K562 (cell line): ENCODE measurements around the gene CHCHD6. TPM values are rescaled to one million over a fixed set of nuclear protein-coding genes. Genes with fewer than 3 reads are reported as not detected.

Source experiments
- ATAC-seq: fragments of 200-7000 bp; cut with Tn5 transposase; 3 replicates; pipeline ENCODE4 v1.9.1; 2020; ENCODE audit warnings: moderate library complexity
- BruUV-seq: library from RNA; stranded (reverse); fragments of 400-500 nt; replicated peaks from 2 replicates; lab custom pipeline; 2021; lab: Mats Ljungman, UMichigan
- CTCF ChIA-PET: fragments of 300-600 bp; formaldehyde crosslinking; extraction: SDS; loops from one replicate; lab custom pipeline; 2021; ENCODE audit warnings: low intra/inter-chr PET ratio; lab: Yijun Ruan, JAX
- POLR2A ChIA-PET: fragments of 300-600, 350-650 bp; sonication (Branson Sonifier 250); formaldehyde crosslinking; extraction: SDS; loops from one replicate; lab custom pipeline; 2021; ENCODE audit warnings: antibody characterized with exemption, inconsistent platforms; lab: Yijun Ruan, JAX
- DNase-seq, 4 experiments: peaks; one replicate each; pipeline versions ENCODE4 v3.0.0 to v3.0.0-alpha.2; 2011 to 2018; ENCODE audit warnings: low spot score in 3 of 4, mixed read lengths in 3 of 4; ENCODE audit errors: extremely low read depth in 1 of 4
- FAIRE-seq: peaks from 2 replicates; lab custom pipeline; 2011; peaks lifted over from hg19 to GRCh38; lab: Jason Lieb, UNC
- H2AFZ ChIP-seq: 2 replicates; pipeline ENCODE4 v1.6.0; 2011; ENCODE audit warnings: low read depth, low read length, control low read depth, inconsistent platforms
- H3K27ac ChIP-seq: fragments of 200-600 bp; 3 replicates; pipeline ENCODE4 v1.8.0; 2011; ENCODE audit warnings: low read depth, mild to moderate bottlenecking, control low read depth, inconsistent platforms, low read length, moderate library complexity, mixed read lengths; ENCODE audit errors: extremely low read depth
- H3K27me3 ChIP-seq, 2 experiments: fragments of 300-600 bp in 1 of 2; 2 replicates in 1 of 2; 3 replicates in 1 of 2; pipeline versions ENCODE4 v1.6.0 to v1.8.0; 2011; ENCODE audit warnings: inconsistent platforms in 2 of 2, low read length in 2 of 2, mild to moderate bottlenecking in 1 of 2, mixed read lengths in 1 of 2, moderate library complexity in 1 of 2; ENCODE audit not compliant: control insufficient read depth in 2 of 2, insufficient read depth in 2 of 2
- H3K36me3 ChIP-seq: fragments of 300-600 bp; 3 replicates; pipeline ENCODE4 v1.8.0; 2011; ENCODE audit warnings: mild to moderate bottlenecking, low read length, inconsistent platforms; ENCODE audit not compliant: control insufficient read depth, insufficient read depth
- H3K4me1 ChIP-seq, 2 experiments: fragments of 200-600 bp in 1 of 2; replicated peaks in 1 of 2; 2 replicates in 1 of 2; 3 replicates in 1 of 2; pipeline versions ENCODE4 v1.5.1 to v1.8.0; 2011; ENCODE audit warnings: inconsistent platforms in 2 of 2, low read length in 2 of 2, mild to moderate bottlenecking in 1 of 2, mixed read lengths in 1 of 2, moderate library complexity in 1 of 2; ENCODE audit not compliant: control insufficient read depth in 2 of 2, insufficient read depth in 2 of 2
- H3K4me2 ChIP-seq: 2 replicates; pipeline ENCODE4 v1.6.1; 2011; ENCODE audit warnings: low read length, control low read depth, inconsistent platforms, mixed read lengths; ENCODE audit not compliant: insufficient read depth
- H3K4me3 ChIP-seq: fragments of 200-600 bp; sonication (generic), shearing (Covaris generic); 2 replicates; pipeline ENCODE4 v1.5.1; 2016; ENCODE audit warnings: control low read depth, inconsistent platforms
- H3K79me2 ChIP-seq: fragments of 200-600 bp; 3 replicates; pipeline ENCODE4 v1.8.0; 2011; ENCODE audit warnings: low read length, inconsistent platforms; ENCODE audit not compliant: control insufficient read depth, insufficient read depth
- H3K9ac ChIP-seq, 2 experiments: 2 replicates each; pipeline versions ENCODE4 v1.6.0 to v1.6.1; 2011; ENCODE audit warnings: low read depth in 2 of 2, low read length in 2 of 2, control low read depth in 1 of 2, inconsistent platforms in 1 of 2, mild to moderate bottlenecking in 1 of 2, mixed read lengths in 1 of 2; ENCODE audit not compliant: insufficient read depth in 1 of 2
- H3K9me1 ChIP-seq: one replicate; pipeline ENCODE4 v1.6.0; 2011; ENCODE audit warnings: inconsistent platforms, mild to moderate bottlenecking, low read length, moderate library complexity; ENCODE audit not compliant: control insufficient read depth, insufficient read depth
- H3K9me3 ChIP-seq: replicated peaks from 2 replicates; pipeline ENCODE4 v1.5.1; 2011; ENCODE audit warnings: low read depth, low read length, inconsistent platforms; ENCODE audit not compliant: control insufficient read depth, insufficient read depth
- H4K20me1 ChIP-seq: replicated peaks from 2 replicates; pipeline ENCODE4 v1.6.1; 2011; ENCODE audit warnings: low read length, inconsistent platforms, mixed read lengths; ENCODE audit not compliant: control insufficient read depth, insufficient read depth
- HNRNPUL1 ChIP-seq: fragments of 200-400 bp; formaldehyde crosslinking; IDR thresholded peaks from 2 replicates; pipeline ENCODE4 v1.6.1; 2017; ENCODE audit warnings: low read length
- LARP7 ChIP-seq: fragments of 450-650 bp; IDR thresholded peaks from 2 replicates; pipeline ENCODE4 v1.6.1; 2016
- NFE2L1 ChIP-seq: fragments of 450-650 bp; IDR thresholded peaks from 2 replicates; pipeline ENCODE4 v1.6.1; 2016; ENCODE audit warnings: missing genetic modification characterization, low read depth, mild to moderate bottlenecking, missing compliant biosample characterization, moderate library complexity, borderline replicate concordance
- SMARCC2 ChIP-seq: fragments of 450-650 bp; IDR thresholded peaks from 2 replicates; pipeline ENCODE4 v1.6.1; 2017; ENCODE audit warnings: antibody characterized with exemption, moderate library complexity, mild to moderate bottlenecking, low read depth
- YY1 ChIP-seq, 3 experiments: IDR thresholded peaks; 2 replicates each; pipeline ENCODE4 v1.6.1; 2011; ENCODE audit warnings: low read length in 2 of 3, mild to moderate bottlenecking in 2 of 3, moderate library complexity in 2 of 3, borderline replicate concordance in 1 of 3, control low read depth in 1 of 3, low read depth in 1 of 3; ENCODE audit not compliant: insufficient read depth in 3 of 3, insufficient replicate concordance in 2 of 3, control insufficient read depth in 1 of 3, insufficient read length in 1 of 3; ENCODE audit errors: extremely low read depth in 1 of 3
- ZNF143 ChIP-seq: sonication (generic); formaldehyde crosslinking; IDR thresholded peaks from 2 replicates; pipeline ENCODE4 v1.9.0; 2022; ENCODE audit warnings: mild to moderate bottlenecking, missing genetic modification reagents
- ZNF175 ChIP-seq: fragments of 200-800 bp; sonication (Bioruptor generic); IDR thresholded peaks from 2 replicates; pipeline ENCODE4 v1.6.1; 2016; ENCODE audit warnings: low read depth, mild to moderate bottlenecking, missing genetic modification characterization, missing compliant biosample characterization
- WGBS: fragments of 100-300 bp; shearing (Covaris generic); methylation state at CpG from one replicate; pipeline ENCODE4 v1.1.6; 2016; ENCODE audit warnings: low coverage, mixed read lengths; ENCODE audit not compliant: insufficient coverage; ENCODE audit errors: missing lambda C conversion rate; 5-methylcytosine and 5-hydroxymethylcytosine counted together
- in situ Hi-C: fragments of 300-500 bp; cut with MboI; formaldehyde crosslinking; loops from 4 replicates; pipeline ENCODE4 v1.15.0; 2018; ENCODE audit warnings: inconsistent platforms, mixed read lengths
- intact Hi-C: fragments of 100-400 bp; cut with micrococcal nuclease; formaldehyde crosslinking; loops from 2 replicates; pipeline ENCODE4 v1.14.2; 2022
- polyA plus RNA-seq, 8 experiments: library from polyadenylated mRNA; depleted of rRNA in 4 of 8; stranded (reverse) in 5 of 8; unstranded in 3 of 8; fragments of >200 nt; fragmentation: Nextera tagmentation in 2 of 8; fragmentation: Illumina TruSeq in 1 of 8; extraction: Ambion mirVana in 2 of 8; extraction: Trizol in 1 of 8; gene quantifications; 2 replicates each; pipeline versions ENCODE4 v1.2.1 to v1.2.3, GENCODE V29; 2011 to 2014; ENCODE audit warnings: inconsistent platforms in 1 of 8, missing spikeins in 1 of 8
- total RNA-seq, 7 experiments: library from RNA; depleted of rRNA in 6 of 7; stranded (reverse); fragments of >200 nt in 6 of 7; fragmentation: Illumina TruSeq in 2 of 7; extraction: Trizol in 2 of 7; gene quantifications; 2 replicates each; pipeline versions ENCODE4 v1.2.1 to v1.2.3, GENCODE V29; 2011 to 2021; ENCODE audit warnings: low replicate concordance in 1 of 7
- TF ChIP-seq, protein P1 (sequence below): fragments of 450-650 bp; IDR thresholded peaks from 2 replicates; pipeline ENCODE4 v1.7.1; 2018; ENCODE audit warnings: mild to moderate bottlenecking, low read depth; ENCODE audit not compliant: partially characterized antibody
- TF ChIP-seq, protein P2 (sequence below): sonication (generic); formaldehyde crosslinking; IDR thresholded peaks from 2 replicates; pipeline ENCODE4 v1.8.0; 2023; ENCODE audit warnings: mild to moderate bottlenecking, missing genetic modification reagents

Gene CHCHD6
- total and polyA plus RNA-seq, 9 of the 15 experiments (the other 6 are each of a cell fraction or from before 2014, with no cell fraction given), result 4.6 to 18.6 (median 10.9) TPM

GRCh38 chr3:126672741-126673140 is 31.3 kb upstream of the CHCHD6 start (continued):
- TF ChIP-seq, protein P1, sequence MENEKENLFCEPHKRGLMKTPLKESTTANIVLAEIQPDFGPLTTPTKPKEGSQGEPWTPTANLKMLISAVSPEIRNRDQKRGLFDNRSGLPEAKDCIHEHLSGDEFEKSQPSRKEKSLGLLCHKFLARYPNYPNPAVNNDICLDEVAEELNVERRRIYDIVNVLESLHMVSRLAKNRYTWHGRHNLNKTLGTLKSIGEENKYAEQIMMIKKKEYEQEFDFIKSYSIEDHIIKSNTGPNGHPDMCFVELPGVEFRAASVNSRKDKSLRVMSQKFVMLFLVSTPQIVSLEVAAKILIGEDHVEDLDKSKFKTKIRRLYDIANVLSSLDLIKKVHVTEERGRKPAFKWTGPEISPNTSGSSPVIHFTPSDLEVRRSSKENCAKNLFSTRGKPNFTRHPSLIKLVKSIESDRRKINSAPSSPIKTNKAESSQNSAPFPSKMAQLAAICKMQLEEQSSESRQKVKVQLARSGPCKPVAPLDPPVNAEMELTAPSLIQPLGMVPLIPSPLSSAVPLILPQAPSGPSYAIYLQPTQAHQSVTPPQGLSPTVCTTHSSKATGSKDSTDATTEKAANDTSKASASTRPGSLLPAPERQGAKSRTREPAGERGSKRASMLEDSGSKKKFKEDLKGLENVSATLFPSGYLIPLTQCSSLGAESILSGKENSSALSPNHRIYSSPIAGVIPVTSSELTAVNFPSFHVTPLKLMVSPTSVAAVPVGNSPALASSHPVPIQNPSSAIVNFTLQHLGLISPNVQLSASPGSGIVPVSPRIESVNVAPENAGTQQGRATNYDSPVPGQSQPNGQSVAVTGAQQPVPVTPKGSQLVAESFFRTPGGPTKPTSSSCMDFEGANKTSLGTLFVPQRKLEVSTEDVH, result no peak

DNA sequence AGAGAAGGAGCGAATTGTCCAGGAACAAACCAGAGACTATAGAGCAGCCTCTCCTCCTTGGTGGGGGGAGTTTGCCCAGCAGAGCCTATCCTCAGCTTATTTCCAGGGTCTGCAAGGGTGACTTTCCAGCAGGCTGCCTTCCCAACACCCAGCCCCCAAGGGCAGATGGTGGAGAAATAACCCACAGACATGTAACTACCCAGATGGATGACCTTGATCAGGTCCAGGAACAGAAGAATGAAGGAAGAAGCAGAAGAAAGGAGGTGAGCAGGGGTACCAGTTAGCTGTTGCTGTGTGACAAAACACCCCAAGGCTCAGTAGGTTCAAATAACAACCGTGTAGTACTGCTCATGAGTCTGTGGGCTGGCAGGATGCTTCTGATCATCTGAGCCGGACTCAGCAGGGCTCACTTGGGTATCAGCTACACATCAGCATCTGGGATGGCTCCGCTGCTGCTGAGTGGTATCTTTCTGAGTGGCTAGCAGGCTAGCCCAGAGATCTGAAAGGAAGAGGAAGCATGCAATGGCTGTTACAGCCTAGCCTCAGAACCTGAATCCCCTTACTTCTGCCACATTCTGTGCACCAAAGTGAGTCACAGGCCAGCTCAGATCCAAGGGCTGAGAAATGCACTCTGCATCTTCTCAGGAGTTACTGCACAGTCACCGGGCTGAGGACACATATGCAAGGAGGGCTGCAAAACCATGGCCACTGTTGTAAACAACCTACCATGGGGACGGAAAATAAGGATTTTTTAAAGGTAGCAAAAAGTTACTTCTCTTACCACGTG is 26.9 kb upstream of the CHCHD6 start:
- H3K9ac ChIP-seq, result no peak overlapping the region
- H3K36me3 ChIP-seq, result no peaks in the 10 kb centered on the region
- H3K9me1 ChIP-seq, result no peaks in the 10 kb centered on the region
- in situ Hi-C loops (loop anchor here (10.0 kb wide), 1 partner anchor 778 kb away; no protein-coding TSS in a partner anchor), intact Hi-C loops (loop anchor here (5.0 to 10.0 kb wide), 2 partner anchors 75 to 778 kb away; no protein-coding TSS in a partner anchor)
- peaks cover 0 to 10% of the 10 kb centered on the region in 2 experiments; a peak in 2 of 5 replicates for H3K4me1 ChIP-seq
- BruUV-seq, result no TSS peak
- no peak for ATAC-seq
- DNase-seq, result no peak
- H3K27me3 ChIP-seq, result peaks cover 0 to 27% of the 10 kb centered on the region in 2 experiments; a peak in 2 of 5 replicates
- no peak overlapping the region for H3K4me2 ChIP-seq
- FAIRE-seq, result no peak
- no peak overlapping the region for H3K4me3 ChIP-seq
- ChIA-PET POLR2A (no interaction called here), CTCF (no interaction called here)
- H3K9me3 ChIP-seq, result no peaks in the 10 kb centered on the region
- no peaks in the 10 kb centered on the region for H3K79me2 ChIP-seq
- WGBS, result 7% methylated on average over 7 of the region's 7 CpGs
- no peak overlapping the region for H3K27ac ChIP-seq
- H2AFZ ChIP-seq, result no peak overlapping the region
- H4K20me1 ChIP-seq, result no peaks in the 10 kb centered on the region
- TF ChIP-seq SMARCC2 (no peak), HNRNPUL1 (no peak), NFE2L1 (tag) (no peak), ZNF143 (CRISPR knock-in tag) (no peak), LARP7 (no peak), YY1 (IDR thresholded peaks at IDR 0.05; ENCODE audit: borderline replicate concordance in 1 of 3, control insufficient read depth in 1 of 3, extremely low read depth in 1 of 3, insufficient read depth in 3 of 3, insufficient read length in 1 of 3, insufficient replicate concordance in 2 of 3, low read depth in 1 of 3, low read length in 2 of 3) (no peak), ZNF175 (CRISPR knock-in tag) (no peak)
- TF ChIP-seq, protein P2, sequence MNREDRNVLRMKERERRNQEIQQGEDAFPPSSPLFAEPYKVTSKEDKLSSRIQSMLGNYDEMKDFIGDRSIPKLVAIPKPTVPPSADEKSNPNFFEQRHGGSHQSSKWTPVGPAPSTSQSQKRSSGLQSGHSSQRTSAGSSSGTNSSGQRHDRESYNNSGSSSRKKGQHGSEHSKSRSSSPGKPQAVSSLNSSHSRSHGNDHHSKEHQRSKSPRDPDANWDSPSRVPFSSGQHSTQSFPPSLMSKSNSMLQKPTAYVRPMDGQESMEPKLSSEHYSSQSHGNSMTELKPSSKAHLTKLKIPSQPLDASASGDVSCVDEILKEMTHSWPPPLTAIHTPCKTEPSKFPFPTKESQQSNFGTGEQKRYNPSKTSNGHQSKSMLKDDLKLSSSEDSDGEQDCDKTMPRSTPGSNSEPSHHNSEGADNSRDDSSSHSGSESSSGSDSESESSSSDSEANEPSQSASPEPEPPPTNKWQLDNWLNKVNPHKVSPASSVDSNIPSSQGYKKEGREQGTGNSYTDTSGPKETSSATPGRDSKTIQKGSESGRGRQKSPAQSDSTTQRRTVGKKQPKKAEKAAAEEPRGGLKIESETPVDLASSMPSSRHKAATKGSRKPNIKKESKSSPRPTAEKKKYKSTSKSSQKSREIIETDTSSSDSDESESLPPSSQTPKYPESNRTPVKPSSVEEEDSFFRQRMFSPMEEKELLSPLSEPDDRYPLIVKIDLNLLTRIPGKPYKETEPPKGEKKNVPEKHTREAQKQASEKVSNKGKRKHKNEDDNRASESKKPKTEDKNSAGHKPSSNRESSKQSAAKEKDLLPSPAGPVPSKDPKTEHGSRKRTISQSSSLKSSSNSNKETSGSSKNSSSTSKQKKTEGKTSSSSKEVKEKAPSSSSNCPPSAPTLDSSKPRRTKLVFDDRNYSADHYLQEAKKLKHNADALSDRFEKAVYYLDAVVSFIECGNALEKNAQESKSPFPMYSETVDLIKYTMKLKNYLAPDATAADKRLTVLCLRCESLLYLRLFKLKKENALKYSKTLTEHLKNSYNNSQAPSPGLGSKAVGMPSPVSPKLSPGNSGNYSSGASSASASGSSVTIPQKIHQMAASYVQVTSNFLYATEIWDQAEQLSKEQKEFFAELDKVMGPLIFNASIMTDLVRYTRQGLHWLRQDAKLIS, result no peak
